OCI-LY3 (cell line): ENCODE results near the gene PPFIBP2.

Experiments
- EZH2phosphoT487 ChIP-seq: fragments of 200-600 bp; shearing (Covaris generic); IDR thresholded peaks from 2 replicates; pipeline ENCODE4 v1.6.1; 2018; ENCODE audit warnings: antibody characterized with exemption, mixed run types, low read depth
- TF ChIP-seq, protein P1 (sequence below): fragments of 200-600, 300-600 bp; sonication (generic); IDR thresholded peaks from 2 replicates; pipeline ENCODE4 v1.5.1; 2014; ENCODE audit warnings: antibody characterized with exemption, low read length, low read depth

DNA sequence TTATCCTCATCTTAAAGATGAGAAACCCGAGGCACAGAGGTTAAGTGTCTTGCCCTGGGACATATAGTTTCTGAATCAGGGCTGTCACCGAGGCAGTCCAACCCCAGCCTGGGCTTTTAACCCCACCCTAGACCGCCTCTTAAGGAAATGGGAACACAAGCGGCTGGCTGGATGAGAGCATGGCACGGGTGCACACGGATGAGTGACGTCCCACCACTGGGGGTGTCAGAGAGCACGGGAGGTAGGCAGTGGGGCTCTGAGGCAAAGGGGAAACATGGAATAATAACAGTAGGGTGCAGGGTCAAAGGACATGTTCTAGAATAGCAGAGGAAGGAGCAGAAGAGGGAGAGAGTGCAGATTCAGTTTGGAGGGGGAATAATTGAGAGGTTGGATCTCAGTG lies 22.3 kb downstream of the PPFIBP2 start:
- TF ChIP-seq, protein P1, sequence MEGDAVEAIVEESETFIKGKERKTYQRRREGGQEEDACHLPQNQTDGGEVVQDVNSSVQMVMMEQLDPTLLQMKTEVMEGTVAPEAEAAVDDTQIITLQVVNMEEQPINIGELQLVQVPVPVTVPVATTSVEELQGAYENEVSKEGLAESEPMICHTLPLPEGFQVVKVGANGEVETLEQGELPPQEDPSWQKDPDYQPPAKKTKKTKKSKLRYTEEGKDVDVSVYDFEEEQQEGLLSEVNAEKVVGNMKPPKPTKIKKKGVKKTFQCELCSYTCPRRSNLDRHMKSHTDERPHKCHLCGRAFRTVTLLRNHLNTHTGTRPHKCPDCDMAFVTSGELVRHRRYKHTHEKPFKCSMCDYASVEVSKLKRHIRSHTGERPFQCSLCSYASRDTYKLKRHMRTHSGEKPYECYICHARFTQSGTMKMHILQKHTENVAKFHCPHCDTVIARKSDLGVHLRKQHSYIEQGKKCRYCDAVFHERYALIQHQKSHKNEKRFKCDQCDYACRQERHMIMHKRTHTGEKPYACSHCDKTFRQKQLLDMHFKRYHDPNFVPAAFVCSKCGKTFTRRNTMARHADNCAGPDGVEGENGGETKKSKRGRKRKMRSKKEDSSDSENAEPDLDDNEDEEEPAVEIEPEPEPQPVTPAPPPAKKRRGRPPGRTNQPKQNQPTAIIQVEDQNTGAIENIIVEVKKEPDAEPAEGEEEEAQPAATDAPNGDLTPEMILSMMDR: peak; percentile 49
- no peak for TF ChIP-seq EZH2phosphoT487
